ENCODE data around the gene COL18A1. TPM values are rescaled to one million over a fixed set of nuclear protein-coding genes. Genes with fewer than 3 reads are reported as not detected.
A peak's percentile ranks its signal among the peaks of the same experiment; 100 is the strongest.

COL18A1 gene
- total and polyA plus RNA-seq, 8 donors = 38.7 to 301 (median 77.8) TPM

DNA sequence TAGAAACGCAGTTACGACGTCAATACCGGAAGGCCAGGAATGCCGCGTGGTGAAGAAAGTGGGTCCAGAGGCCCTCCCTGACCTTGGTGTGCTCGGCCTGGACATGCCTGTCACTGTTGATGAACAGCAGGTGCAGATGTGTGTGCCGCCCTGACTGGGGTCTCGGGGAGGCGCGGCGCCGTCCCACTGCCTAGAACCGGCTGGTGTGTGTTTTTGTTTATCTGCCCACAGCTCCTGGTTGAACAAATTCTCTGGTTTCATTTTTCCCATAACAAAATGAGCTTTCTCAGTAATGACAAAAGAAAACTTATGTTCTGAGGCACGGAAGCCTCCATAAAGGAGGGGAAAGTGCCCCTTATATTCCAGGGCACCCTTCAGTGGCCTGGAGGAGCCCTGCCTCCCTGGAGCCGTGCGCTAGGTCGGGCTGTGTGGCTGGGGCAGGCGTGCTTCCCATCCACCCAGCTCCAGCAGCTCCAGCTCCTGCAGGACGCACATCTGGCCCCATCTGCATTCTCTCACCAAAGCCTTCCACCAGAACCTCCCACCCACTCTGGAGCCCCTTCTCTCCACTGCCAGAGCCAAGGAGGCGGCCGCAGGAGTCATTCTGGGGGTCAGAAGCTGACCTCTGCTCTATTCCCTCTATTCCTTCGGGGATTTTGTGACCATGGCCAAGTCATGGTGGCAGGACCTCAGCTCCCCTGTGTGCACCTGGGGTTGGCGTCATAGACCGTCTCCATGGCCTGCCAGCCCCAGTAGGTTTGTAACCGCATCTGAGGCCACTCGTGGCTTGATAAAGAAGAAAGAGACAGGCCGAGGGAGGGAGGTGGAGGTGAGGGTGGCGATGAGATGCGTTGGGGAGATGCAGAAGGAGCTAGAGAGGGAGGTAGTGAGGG, 20.1 kb upstream of the COL18A1 start:
- 47 to 64% methylated on average over 30 of the region's 30 CpGs for WGBS, 2 donors
- TF ChIP-seq, protein P1, sequence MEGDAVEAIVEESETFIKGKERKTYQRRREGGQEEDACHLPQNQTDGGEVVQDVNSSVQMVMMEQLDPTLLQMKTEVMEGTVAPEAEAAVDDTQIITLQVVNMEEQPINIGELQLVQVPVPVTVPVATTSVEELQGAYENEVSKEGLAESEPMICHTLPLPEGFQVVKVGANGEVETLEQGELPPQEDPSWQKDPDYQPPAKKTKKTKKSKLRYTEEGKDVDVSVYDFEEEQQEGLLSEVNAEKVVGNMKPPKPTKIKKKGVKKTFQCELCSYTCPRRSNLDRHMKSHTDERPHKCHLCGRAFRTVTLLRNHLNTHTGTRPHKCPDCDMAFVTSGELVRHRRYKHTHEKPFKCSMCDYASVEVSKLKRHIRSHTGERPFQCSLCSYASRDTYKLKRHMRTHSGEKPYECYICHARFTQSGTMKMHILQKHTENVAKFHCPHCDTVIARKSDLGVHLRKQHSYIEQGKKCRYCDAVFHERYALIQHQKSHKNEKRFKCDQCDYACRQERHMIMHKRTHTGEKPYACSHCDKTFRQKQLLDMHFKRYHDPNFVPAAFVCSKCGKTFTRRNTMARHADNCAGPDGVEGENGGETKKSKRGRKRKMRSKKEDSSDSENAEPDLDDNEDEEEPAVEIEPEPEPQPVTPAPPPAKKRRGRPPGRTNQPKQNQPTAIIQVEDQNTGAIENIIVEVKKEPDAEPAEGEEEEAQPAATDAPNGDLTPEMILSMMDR (IDR thresholded peaks at IDR 0.05) = no peak
- intact Hi-C loops (cut with DNase I) = no loop called here

DNA sequence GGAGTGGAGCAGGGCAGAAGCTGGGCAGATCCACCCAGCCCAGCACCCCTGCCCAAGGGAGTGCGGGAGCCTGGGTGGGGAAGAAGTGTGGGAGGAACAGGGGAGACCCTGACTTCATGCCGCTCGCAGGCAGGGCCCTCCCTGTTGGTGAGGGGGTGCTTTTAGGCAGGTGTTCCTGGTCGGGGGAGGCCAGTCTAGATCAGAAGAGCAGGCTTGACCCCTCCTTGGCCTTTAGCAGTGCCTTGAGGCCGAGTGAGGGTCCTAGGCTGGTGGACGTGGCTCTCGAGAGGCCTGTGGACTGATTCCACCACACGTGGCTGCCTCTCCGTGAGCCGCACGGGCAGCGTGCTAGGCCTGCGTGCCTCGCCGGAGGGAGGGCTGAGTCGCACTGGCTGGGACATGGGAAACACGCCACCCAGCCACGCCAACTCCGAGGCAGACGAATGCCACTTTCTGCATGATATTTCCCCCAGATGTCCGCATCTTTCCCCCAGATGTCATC, 19.4 kb upstream of the COL18A1 start:
- Histone ChIP-seq H3K36me3 (no peaks in the 10 kb centered on the region), H3K27ac (no peak overlapping the region), H3K27me3 (no peaks in the 10 kb centered on the region), H3K9me3 (no peaks in the 10 kb centered on the region), H3K4me3 (no peak overlapping the region), H3K4me1 (no peaks in the 10 kb centered on the region)
- FAIRE-seq = no peak
- WGBS, 2 donors = 63 to 72% methylated on average over 21 of the region's 21 CpGs
- no peak for ATAC-seq
- intact Hi-C loops (cut with DNase I) = no loop called here
- TF ChIP-seq, protein P1 (IDR thresholded peaks at IDR 0.05) = no peak
- DNase-seq = peak in 4 of 6 donors; percentile 6 to 56 (median 32)

More for the DNA sequence above, 20.1 kb upstream of the COL18A1 start:
- Histone ChIP-seq H3K4me1 (no peaks in the 10 kb centered on the region), H3K4me3 (no peak overlapping the region), H3K27ac (no peak overlapping the region), H3K9me3 (no peaks in the 10 kb centered on the region), H3K36me3 (no peaks in the 10 kb centered on the region), H3K27me3 (no peaks in the 10 kb centered on the region)
- FAIRE-seq (no peak), ATAC-seq (no peak), DNase-seq (peak in 3 of 6 donors; percentile 11 to 19 (median 15))

GRCh38 chr21:45386336-45386727, 18.6 kb upstream of the COL18A1 start:
- intact Hi-C loops (cut with DNase I) = no loop called here
- Histone ChIP-seq H3K36me3 (no peaks in the 10 kb centered on the region), H3K4me1 (no peaks in the 10 kb centered on the region), H3K27ac (no peak overlapping the region), H3K9me3 (no peaks in the 10 kb centered on the region), H3K27me3 (no peaks in the 10 kb centered on the region), H3K4me3 (no peak overlapping the region)
- peak in 5 of 6 donors; percentile 12 to 51 (median 36) for DNase-seq
- TF ChIP-seq, protein P1 (IDR thresholded peaks at IDR 0.05) = no peak
- WGBS, 2 donors = 16 to 31% methylated on average over 11 of the region's 11 CpGs
- peak; percentile 17 to 74 (median 67) for ATAC-seq
- no peak for FAIRE-seq

DNA sequence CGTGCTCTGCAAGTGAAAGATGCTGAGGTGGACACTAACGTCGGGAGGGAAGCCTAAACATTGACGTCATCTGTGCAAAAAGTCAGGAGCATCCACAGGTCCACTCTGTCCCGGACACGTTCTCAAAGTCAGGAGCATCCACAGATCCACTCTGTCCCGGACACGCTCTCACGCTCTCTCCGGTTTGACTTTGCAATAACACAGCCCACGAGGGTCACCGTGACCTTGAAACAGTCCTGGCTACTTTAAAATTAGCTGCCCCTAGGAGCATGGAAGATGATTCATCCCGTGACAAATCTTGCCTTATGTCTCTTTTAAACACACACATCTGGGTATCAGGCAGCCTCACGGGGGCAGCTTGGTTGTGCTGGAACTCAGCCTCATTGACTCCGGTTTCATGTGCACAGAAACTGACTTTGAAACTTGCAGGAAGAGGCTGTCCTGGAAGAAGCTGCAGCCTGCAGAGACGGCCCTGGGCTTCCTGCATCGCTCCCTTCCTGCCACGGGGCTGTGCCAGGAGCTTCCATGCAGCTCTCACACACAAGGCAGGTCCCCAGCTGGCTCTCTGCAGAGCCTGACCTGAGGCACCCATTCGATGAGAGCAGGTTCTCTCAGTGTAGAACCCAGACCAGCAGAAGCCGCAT, 18.1 kb upstream of the COL18A1 start:
- Histone ChIP-seq H3K27me3 (no peaks in the 10 kb centered on the region), H3K36me3 (no peaks in the 10 kb centered on the region), H3K4me3 (no peak overlapping the region), H3K9me3 (no peaks in the 10 kb centered on the region), H3K27ac (no peak overlapping the region), H3K4me1 (no peaks in the 10 kb centered on the region)
- TF ChIP-seq, protein P1 (IDR thresholded peaks at IDR 0.05) = no peak
- DNase-seq (peak in 5 of 6 donors; percentile 11 to 61 (median 37)), ATAC-seq (peak; percentile 41 to 64 (median 60)), FAIRE-seq (no peak)
- intact Hi-C loops (cut with DNase I) = no loop called here
- 34 to 40% methylated on average over 20 of the region's 20 CpGs for WGBS, 2 donors
